ENCODE results near the gene CDC42EP1.
"Not testable (repeated sequence)": the region's sequence is repeated elsewhere in the genome, so short reads cannot be mapped to it uniquely, and the experiment has no call there.

Gene CDC42EP1

DNA sequence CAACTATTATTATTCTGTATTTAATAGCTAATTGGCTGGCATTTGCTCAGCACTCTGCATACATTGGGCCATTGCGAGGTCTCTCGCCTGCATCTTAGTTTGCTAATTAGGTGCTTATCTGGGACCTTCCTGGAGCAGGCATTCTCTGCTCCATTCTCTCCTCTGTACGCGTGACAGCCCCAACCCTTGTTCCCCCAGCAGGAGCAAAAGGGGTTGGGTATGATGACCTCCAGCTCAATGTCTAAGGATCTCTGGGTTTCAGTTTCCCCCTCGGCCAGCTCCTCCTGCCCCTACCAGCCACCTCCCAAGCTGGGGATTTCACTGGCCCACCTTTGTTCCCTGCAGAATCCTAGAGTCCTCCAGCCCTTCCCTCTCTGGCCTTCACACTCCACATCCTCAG is 29.4 kb downstream of the CDC42EP1 start:
- TF ChIP-seq CTCF (conservative IDR thresholded peaks at IDR 0.05; ENCODE audit: low read depth, low read length): no peak
- H3K4me3 ChIP-seq (ENCODE audit: low read length): no peak overlapping the region
- DNase-seq (ENCODE audit: low read depth): no peak

DNA sequence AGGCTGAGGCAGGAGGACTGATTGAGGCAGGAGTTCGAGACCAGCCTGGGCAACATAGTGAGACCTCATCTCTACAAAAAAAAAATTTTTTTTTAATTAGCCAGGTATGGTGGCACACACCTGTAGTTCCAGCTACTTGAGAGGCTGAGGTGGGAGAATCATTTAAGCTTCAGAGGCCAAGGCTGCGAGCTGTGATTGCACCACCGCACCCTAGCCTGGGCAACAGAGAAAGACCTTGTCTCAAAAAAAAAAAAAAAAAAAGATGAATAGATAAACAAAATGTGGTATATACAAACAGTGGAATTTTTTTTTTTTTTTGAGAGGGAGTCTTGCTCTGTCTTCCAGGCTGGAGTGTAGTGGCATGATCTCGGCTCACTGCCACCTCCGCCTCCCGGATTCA is 30.8 kb downstream of the CDC42EP1 start:
- not testable (repeated sequence) for DNase-seq (ENCODE audit: low read depth); H3K4me3 ChIP-seq (ENCODE audit: low read length)

DNA sequence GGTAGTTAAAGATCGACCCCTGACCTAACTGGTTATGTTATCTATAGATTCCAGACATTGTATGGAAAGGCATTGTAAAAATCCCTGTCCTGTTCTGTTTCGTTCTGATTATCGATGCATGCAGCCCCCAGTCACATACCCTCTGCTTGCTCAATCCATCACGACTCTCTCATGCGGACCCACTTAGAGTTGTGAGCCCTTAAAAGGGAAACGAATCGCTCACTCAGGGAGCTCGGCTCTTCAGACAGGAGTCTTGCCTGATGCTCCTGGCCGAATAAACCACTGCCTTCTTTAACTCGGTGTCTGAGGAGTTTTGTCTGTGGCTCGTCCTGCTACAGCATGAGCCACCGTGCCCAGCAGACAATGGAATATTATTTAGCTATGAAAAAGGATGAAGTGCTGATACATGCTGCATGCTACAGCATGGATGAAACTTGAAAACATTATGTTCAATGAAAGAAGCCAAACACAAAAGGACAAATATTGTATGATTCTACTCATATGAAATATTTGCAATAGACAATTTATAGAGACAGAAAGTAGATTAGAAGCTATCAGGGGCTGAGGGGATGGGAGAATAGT is 31.6 kb downstream of the CDC42EP1 start:
- TF ChIP-seq CTCF (conservative IDR thresholded peaks at IDR 0.05; ENCODE audit: low read depth, low read length): no peak
- H3K4me3 ChIP-seq (ENCODE audit: low read length): no peak overlapping the region
- DNase-seq (ENCODE audit: low read depth): no peak

- no peak for DNase-seq (ENCODE audit: low read depth)
- TF ChIP-seq CTCF (conservative IDR thresholded peaks at IDR 0.05; ENCODE audit: low read depth, low read length): no peak
- no peak overlapping the region for H3K4me3 ChIP-seq (ENCODE audit: low read length)
Measured at GRCh38 chr22:37594237-37594636, 34.0 kb downstream of the CDC42EP1 start.

DNA sequence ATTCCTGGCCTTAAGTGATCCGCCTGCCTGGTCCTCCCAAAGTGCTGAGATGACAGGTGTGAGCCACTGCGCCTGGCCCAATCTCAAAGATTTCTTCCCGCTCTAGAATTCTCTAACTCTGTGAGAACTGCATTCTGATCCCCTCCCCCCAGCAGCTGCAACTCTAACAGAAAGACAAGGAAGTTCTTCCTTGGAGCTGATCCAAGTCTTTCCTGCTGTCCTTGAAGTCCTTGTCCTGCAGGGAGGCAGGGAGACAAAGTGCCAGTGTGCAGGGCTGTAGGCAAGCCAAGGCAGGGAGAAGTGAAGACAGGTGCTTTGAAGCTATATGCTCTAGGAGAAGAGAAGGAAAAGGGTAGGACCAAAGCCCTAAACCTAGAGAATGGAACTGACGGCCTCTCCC is 38.9 kb downstream of the CDC42EP1 start:
- H3K4me3 ChIP-seq (ENCODE audit: low read length): no peak overlapping the region
- no peak for TF ChIP-seq CTCF (conservative IDR thresholded peaks at IDR 0.05; ENCODE audit: low read depth, low read length)
- DNase-seq (ENCODE audit: low read depth): no peak

DNA sequence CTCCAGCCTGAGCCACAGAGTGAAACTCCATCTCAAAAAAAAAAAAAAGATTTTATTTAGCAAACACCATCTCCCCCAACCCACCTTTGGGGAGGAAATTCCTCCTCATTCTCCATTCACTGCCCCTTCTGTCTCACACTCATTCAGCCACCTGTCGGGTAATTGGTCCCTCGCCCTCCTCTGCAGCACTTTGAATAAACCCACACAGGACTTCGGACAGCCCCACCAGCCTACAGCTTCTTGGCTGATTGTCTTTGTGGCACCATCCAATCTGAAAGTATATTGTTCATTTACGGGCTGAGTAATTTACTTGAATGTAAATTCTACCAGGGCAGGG is 40.9 kb downstream of the CDC42EP1 start:
- no peak overlapping the region for H3K4me3 ChIP-seq (ENCODE audit: low read length)
- no peak for DNase-seq (ENCODE audit: low read depth)
- TF ChIP-seq CTCF (conservative IDR thresholded peaks at IDR 0.05; ENCODE audit: low read depth, low read length): no peak

GRCh38 chr22:37601540-37602442 is 41.5 kb downstream of the CDC42EP1 start:
- peak; percentile 40 for DNase-seq (ENCODE audit: low read depth)
- no peak for TF ChIP-seq CTCF (conservative IDR thresholded peaks at IDR 0.05; ENCODE audit: low read depth, low read length)

DNA sequence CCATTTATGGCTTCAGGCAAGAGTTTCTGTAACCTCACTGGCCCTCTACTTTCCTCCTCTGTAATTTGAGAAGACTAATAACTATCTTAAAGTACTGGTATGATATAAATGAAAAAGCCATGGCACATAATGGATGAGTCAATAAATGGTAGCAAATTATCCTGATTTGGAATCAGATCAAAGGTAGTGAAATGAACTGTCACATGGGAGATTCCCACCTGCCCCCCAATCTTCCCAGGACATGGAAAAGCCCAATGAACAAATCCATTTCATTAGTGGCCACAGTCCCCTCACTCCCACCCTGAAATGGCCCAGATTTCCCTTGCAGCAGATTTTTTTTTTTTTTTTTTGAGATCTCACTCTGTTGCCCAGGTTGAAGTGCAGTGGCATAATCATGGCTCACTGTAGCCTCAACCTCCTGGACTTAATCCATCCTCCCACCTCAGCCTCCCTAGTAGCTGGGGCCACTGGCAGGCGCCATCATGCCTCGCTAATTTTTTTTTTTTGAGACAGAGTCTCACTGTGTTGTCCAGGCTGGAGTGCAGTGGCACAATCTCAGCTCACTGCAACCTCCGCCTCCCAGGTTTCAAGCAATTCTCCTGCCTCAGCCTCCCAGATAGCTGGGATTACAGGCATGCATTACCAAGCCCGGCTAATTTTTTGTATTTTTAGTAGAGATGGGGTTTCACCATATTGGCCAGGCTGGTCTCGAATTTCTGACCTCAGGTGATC is 42.4 kb downstream of the CDC42EP1 start:
- not testable (repeated sequence) for DNase-seq (ENCODE audit: low read depth); H3K4me3 ChIP-seq (ENCODE audit: low read length)

More at GRCh38 chr22:37601540-37602442, 41.5 kb downstream of the CDC42EP1 start:
- H3K4me3 ChIP-seq (ENCODE audit: low read length): no peak overlapping the region

Data from retinal pigment epithelial cell (primary cell).